Lower leg skin (tissue), 3 donors: ENCODE measurements around the gene TEF.

Source experiments
- POLR2A ChIP-seq, 2 donors: fragments of 450-650 bp; IDR thresholded peaks; one replicate each; pipeline ENCODE4 v1.6.1; 2016 to 2017; ENCODE audit warnings: antibody characterized with exemption in 2 of 2, mild to moderate bottlenecking in 1 of 2, moderate library complexity in 1 of 2
- TF ChIP-seq, protein P1 (sequence below), 3 donors: fragments of 450-650 bp; IDR thresholded peaks; one replicate each; pipeline ENCODE4 v1.5.1; 2016; ENCODE audit warnings: antibody characterized with exemption in 3 of 3, mild to moderate bottlenecking in 3 of 3, moderate library complexity in 2 of 3

DNA sequence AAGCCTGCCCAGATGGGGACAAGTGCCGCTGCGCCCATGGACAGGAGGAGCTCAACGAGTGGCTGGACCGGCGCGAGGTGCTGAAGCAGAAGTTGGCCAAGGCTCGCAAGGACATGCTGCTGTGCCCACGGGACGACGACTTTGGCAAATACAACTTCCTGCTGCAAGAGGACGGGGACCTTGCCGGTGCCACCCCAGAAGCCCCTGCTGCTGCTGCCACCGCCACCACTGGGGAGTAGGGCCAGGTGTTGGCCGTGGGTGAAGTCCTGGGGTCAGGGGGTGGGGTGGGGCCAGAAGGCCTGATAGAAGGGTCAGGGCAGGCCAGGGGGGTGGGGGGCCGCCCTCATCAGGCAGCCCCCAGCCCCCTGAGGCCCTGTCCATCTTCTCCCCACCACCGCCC, 24.6 kb upstream of the TEF start:
- TF ChIP-seq, protein P1, sequence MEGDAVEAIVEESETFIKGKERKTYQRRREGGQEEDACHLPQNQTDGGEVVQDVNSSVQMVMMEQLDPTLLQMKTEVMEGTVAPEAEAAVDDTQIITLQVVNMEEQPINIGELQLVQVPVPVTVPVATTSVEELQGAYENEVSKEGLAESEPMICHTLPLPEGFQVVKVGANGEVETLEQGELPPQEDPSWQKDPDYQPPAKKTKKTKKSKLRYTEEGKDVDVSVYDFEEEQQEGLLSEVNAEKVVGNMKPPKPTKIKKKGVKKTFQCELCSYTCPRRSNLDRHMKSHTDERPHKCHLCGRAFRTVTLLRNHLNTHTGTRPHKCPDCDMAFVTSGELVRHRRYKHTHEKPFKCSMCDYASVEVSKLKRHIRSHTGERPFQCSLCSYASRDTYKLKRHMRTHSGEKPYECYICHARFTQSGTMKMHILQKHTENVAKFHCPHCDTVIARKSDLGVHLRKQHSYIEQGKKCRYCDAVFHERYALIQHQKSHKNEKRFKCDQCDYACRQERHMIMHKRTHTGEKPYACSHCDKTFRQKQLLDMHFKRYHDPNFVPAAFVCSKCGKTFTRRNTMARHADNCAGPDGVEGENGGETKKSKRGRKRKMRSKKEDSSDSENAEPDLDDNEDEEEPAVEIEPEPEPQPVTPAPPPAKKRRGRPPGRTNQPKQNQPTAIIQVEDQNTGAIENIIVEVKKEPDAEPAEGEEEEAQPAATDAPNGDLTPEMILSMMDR (IDR thresholded peaks at IDR 0.05), result no peak
- no peak for TF ChIP-seq POLR2A (IDR thresholded peaks at IDR 0.05)
